Lower leg skin (tissue), 4 donors: ENCODE data around the gene OSBPL5. TPM values are rescaled to one million over a fixed set of nuclear protein-coding genes. Genes with fewer than 3 reads are reported as not detected.

Experiments used
- DNase-seq, 2 donors: peaks; one replicate each; pipeline ENCODE4 v3.0.0-alpha.2; 2019; ENCODE audit warnings: low spot score in 2 of 2
- H3K4me3 ChIP-seq: fragments of 200-600 bp; sonication (generic); 2 replicates; pipeline ENCODE4 v1.5.1; 2017; ENCODE audit warnings: mild to moderate bottlenecking, low read depth; ENCODE audit not compliant: poor library complexity, severe bottlenecking
- CTCF ChIP-seq, 3 donors: fragments of 450-650 bp; IDR thresholded peaks; one replicate each; pipeline ENCODE4 v1.5.1; 2016; ENCODE audit warnings: antibody characterized with exemption in 3 of 3, mild to moderate bottlenecking in 3 of 3, moderate library complexity in 2 of 3
- POLR2A ChIP-seq, 2 donors: fragments of 450-650 bp; IDR thresholded peaks; one replicate each; pipeline ENCODE4 v1.6.1; 2016 to 2017; ENCODE audit warnings: antibody characterized with exemption in 2 of 2, mild to moderate bottlenecking in 1 of 2, moderate library complexity in 1 of 2
- WGBS, 2 donors: methylation state at CpG; one replicate each; pipeline ENCODE4 v1.1.5; 2018; 5-methylcytosine and 5-hydroxymethylcytosine counted together
- intact Hi-C: fragments of 100-400 bp; cut with DNase I; formaldehyde crosslinking; loops from one replicate; pipeline ENCODE4 v1.15.0; 2023; ENCODE audit warnings: low total_unique reads
- total RNA-seq, 4 donors: library from RNA; depleted of rRNA; stranded (reverse); fragments of >200 nt; gene quantifications; one replicate each; pipeline ENCODE4 v1.1.0, GENCODE V29; 2016

The OSBPL5 gene
- total RNA-seq, 4 donors from 2014 or later: 39.0 to 77.4 (median 64.2) TPM

- H3K4me3 ChIP-seq: no peak overlapping the region
- intact Hi-C loops: loop anchor here (10.0 kb wide), 1 partner anchor 108 kb away; the partner anchor contains the start of gene MRGPRG
- DNase-seq: peak in 1 of 2 donors; percentile 82
- WGBS, 2 donors: 91 to 94% methylated on average over 16 to 21 of the region's 21 CpGs
- no peak for TF ChIP-seq CTCF (IDR thresholded peaks at IDR 0.05)
- no peak for TF ChIP-seq POLR2A (IDR thresholded peaks at IDR 0.05)
These were observed 58.2 kb downstream of the OSBPL5 start for GRCh38 chr11:3106736-3107524.

DNA sequence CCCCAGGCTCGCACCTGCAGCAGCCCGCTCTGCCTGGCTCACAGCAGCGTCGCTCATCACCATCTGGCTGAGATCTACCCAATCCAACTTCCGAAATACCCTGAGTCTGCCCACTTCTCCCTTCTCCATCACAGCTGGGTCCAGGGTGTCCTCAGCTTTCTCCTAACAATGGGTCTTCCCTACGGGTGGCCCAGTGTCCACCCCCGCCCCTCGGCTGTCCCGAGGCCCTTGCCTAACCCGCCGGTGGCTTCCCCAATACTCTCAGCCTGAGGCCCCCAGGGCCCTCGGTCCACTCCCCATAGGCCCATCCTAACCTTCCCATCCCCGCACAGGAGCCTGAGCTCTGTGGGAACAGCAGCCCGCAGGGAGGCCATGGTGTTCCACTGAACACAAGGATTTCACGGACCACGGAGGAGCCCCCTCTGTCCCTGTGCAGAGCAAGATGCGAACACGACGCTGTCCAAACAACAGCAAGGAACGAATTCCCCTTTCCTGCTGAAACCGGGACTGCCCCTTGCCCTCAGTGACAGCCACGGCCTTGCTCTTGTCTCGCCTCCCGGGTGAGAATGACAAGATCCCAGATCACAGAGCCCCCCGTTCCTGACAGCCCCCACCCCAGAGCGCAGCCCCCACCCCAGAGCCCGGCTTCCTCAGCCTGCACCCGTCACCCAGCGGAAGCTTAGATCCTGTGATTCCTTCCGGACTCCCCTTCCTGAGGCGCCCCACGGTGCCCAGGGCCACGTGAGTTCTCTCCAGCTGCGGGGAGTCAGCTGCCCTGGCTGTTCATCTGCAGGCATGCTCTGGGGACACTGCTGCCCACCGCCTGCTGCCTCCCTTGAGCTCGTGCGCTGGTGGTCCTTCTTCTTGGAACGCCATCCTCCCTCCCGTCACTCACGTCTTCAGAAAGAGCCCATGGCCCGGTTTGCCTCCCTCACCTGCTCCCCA, 59.0 kb downstream of the OSBPL5 start:
- intact Hi-C loops: loop anchor here (10.0 kb wide), 1 partner anchor 109 kb away; the partner anchor contains the start of gene MRGPRG
- DNase-seq: peak in 1 of 2 donors; percentile 66
- H3K4me3 ChIP-seq: no peak overlapping the region
- TF ChIP-seq CTCF (IDR thresholded peaks at IDR 0.05) (no peak), POLR2A (IDR thresholded peaks at IDR 0.05) (no peak)
- 90 to 94% methylated on average over 41 of the region's 41 CpGs for WGBS, 2 donors

DNA sequence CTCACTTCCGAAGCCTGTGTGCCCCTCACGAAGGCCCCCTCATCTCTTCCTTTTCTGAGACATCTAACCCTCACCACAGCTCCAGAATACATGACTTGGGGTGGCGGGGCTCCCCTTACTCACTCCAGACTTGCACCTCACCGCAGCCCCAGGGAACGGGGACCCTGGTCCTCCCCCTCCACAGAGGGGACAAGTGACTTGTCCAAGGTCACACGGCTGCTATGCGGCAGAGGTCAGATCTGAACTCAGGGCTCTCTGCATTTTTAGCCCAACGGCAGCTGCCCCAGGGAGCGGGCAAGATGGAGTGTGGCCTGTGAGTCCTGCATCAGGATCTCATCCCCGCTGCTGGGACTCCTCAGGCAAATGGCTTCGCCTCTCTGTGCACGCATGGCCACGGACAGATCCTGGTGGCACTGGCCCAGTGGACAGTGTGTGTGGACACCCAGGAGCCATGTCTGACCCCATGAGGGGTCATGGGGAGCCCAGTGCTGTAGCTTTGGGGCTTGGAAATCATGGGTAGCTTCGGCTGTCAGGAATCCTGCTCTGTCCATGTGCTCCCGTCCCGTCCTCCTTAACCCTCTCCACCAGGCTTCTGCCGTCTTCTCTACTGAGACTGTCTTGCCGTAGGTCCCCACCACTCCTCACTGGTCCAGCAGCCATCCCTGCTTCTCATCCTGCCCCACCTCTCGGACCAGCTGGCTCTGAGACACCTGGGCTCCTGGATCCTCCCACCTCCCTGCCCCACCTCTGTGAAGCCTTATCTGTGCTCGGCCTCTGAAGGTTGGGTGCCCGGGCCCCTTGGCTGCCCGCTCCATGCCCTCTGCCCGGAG, 59.9 kb downstream of the OSBPL5 start:
- intact Hi-C loops: loop anchor here (10.0 kb wide), 1 partner anchor 110 kb away; the partner anchor contains the start of gene MRGPRG
- DNase-seq: peak in 1 of 2 donors; percentile 81
- TF ChIP-seq POLR2A (IDR thresholded peaks at IDR 0.05) (no peak), CTCF (IDR thresholded peaks at IDR 0.05) (no peak)
- H3K4me3 ChIP-seq: no peak overlapping the region
- 94 to 98% methylated on average over 23 of the region's 23 CpGs for WGBS, 2 donors

DNA sequence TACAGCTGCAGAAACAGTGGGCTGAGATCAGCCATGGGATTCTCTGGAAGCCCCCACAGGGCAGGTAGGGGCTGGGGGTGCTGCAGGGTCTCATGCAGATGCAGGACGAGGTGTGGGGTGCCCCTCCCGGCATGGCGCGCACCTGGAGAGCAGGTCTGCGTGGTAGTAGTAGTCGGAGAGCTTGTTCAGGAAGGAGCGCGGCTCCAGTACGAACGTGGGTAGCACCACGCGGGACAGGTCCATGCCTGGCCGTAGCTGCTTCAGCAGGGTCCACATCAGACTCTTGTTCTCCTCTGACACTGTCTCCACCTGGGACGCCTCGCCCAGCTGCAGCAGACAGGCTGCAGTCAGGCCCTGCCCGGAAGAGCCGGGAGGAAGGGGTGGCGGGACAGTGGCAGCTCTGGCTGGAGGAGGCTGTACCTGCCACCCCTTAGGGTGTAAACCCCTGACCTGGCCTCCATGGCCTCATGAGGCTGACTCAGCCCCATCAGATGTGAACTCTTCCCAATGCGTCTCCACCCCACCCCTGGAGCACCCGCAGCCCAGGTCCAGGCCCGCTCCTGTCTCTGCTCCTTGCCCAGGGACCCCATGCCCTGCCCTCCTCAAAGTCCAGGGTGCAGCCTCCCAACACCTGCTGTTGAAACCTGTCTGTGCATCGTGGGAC, 60.9 kb downstream of the OSBPL5 start:
- intact Hi-C loops: loop anchor here (10.0 kb wide), 1 partner anchor 111 kb away; the partner anchor contains the start of gene MRGPRG
- 89 to 94% methylated on average over 20 to 21 of the region's 22 CpGs for WGBS, 2 donors
- H3K4me3 ChIP-seq: no peak overlapping the region
- DNase-seq: peak in 1 of 2 donors; percentile 83
- no peak for TF ChIP-seq CTCF (IDR thresholded peaks at IDR 0.05)
- no peak for TF ChIP-seq POLR2A (IDR thresholded peaks at IDR 0.05)
